GM19193 (cell line): ENCODE results near the gene FAM83G.
A peak's percentile ranks its signal among the peaks of the same experiment; 100 is the strongest.

Experiments
- POLR2A ChIP-seq: IDR thresholded peaks from 4 replicates; pipeline ENCODE4 v1.6.1; 2011; ENCODE audit not compliant: insufficient read depth, insufficient read length; ENCODE audit errors: extremely low read depth

The FAM83G gene

DNA sequence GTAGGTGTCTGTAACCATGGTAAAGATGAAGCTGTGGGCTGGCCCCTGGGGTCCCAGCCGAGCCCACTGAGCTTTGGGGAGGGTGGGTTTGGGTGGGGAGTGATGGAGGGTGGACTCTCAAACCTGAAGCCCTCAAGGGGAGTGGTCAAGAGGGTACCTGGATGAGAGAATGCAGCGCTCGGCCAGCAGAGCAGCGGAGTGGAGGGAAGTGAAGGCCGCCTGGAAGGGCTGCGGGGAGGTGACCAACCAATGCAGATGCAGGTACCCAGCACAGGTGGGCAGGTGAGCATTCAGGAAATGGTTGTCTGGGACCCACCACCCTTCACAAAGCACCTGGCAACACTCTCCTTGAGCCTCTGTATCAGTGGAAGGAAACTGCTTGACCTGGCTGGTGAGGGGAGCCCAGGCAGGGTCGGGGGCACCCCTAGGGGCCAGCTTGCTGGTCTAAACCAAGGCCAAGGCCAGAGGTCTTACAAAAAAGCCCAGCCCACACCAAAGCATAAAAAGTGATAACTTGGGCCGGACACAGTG, 56.0 kb downstream of the FAM83G start:
- no peak for TF ChIP-seq POLR2A

- TF ChIP-seq POLR2A = no peak
Measured at GRCh38 chr17:18947866-18948265, 56.7 kb downstream of the FAM83G start.

DNA sequence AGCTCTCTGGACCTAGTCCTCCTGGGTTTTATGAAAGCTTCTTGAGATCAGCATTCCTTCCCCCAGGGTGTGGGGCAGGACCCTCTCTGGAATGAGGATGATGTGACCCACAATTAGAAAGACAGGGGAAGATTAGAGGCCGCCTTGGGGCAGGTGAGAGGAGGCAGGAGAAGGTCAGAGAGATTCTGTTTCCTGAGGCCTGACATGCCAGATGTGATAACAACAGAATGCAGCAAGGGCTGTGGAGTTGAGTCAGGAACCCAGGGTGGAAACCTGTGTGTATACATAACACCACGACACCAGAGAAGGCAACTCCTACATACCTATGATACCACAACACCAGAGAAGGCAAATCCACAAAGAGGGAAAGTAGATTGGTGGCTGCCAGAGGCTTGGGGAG, 58.0 kb downstream of the FAM83G start:
- no peak for TF ChIP-seq POLR2A

DNA sequence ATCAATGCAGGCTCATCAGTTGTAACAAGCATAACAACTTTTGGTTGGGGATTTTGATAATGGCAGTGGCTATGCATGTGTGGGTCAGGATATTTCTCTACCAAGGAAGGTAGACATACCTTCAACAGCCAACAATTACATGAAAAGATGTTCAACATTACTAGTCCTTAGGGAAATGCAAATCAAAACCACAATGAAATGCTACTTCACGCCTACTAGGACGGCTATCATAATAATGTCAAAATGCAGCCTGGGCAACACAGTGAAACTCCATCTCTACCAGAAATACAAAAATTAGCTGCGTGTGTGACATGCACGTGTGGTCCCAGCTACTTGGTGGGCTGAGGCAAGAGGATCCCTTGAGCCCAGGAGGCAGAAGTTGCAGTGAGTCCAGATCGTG, 59.9 kb downstream of the FAM83G start:
- TF ChIP-seq POLR2A = no peak

DNA sequence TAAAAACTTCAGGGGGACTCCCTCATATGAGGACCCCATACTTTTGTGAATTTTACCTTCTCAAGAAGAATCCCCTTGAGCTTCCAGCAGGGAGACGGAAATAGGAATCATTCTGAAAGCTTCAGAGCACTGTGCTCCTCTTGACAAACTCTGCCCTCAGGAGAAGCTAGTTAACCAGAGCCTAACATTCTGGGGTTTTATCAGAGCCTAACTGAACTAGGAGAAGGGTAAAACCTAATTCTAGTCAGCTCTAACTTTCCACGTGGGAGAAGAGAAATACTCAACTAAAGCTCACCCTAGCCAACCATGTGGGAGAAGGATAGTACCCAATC, 65.9 kb downstream of the FAM83G start:
- TF ChIP-seq POLR2A = no peak

GRCh38 chr17:18937981-18938691, 66.4 kb downstream of the FAM83G start:
- no peak for TF ChIP-seq POLR2A

- TF ChIP-seq POLR2A = no peak
Measured at GRCh38 chr17:18933102-18934058, 71.2 kb downstream of the FAM83G start.

- no peak for TF ChIP-seq POLR2A
Measured at GRCh38 chr17:18932360-18933055, 72.1 kb downstream of the FAM83G start.

- TF ChIP-seq POLR2A = no peak
Measured at GRCh38 chr17:18928628-18929125, 75.9 kb downstream of the FAM83G start.

GRCh38 chr17:18925187-18925586, 79.4 kb downstream of the FAM83G start:
- no peak for TF ChIP-seq POLR2A

DNA sequence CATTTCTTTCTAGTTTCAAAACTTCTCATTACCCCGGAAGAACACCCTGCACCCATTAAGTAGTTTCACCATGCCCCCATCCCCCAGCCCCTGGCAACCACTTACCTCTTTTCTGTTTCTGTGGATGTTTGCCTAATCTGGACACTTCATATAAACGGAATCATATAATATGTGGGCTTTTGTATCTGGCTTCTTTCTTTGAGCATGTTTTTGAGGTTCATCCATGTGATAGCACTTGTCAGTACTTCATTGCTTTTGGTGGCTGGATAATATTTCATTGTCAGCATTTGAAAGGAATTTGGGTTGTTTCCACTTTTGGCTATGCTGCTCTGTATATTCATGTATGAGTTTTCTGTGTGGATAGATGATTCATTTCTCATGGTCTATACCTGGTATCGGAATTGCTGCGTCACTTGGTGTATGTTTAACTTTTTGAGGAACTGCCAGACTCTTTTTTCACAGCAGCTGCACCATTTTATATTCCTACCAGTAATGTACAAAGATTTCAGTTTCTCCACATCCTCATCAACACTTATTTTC, 82.6 kb downstream of the FAM83G start:
- TF ChIP-seq POLR2A = no peak

DNA sequence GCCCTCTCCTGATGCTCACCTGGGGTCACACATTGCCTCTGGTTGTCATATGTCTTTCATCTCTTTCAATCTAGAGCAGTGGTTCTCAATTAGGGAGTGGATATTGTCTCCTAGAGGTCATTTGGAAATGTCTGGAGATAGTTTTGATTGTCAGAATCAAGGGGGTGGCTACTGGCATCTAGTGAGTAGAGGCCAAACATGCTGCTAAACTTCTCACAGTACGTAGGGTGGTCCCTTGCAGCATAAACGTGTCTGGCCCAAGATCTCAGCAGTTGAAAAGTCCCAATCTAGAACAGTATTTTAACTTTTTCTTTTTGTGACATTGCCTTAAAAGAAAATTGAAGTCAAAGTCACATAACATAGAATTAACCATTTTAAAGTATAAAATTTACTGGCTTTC, 83.1 kb downstream of the FAM83G start:
- TF ChIP-seq POLR2A = no peak

- peak; percentile 51 for TF ChIP-seq POLR2A
Measured at GRCh38 chr17:18920911-18921441, 83.6 kb downstream of the FAM83G start.

- no peak for TF ChIP-seq POLR2A
Measured at GRCh38 chr17:18919963-18920362, 84.6 kb downstream of the FAM83G start.
